Left lung (tissue), 10 donors: ENCODE results near the gene PLA2G5. TPM values are rescaled to one million over a fixed set of nuclear protein-coding genes. Genes with fewer than 3 reads are reported as not detected.

Experiments
- ATAC-seq: fragments of 200-7000 bp; cut with Tn5 transposase; one replicate; pipeline ENCODE4 v1.9.1; 2020; ENCODE audit warnings: moderate library complexity
- DNase-seq, 4 donors: peaks; one replicate each; pipeline ENCODE4 v3.0.0-alpha.2; 2013 to 2020
- H3K27ac ChIP-seq, 2 donors: fragments of 200-600 bp; sonication (generic) in 1 of 2; one replicate each; pipeline versions ENCODE4 v1.5.0 to v1.8.0; 2020 to 2021
- H3K27me3 ChIP-seq, 2 donors: fragments of 200-600 bp; sonication (generic) in 1 of 2; one replicate each; pipeline versions ENCODE4 v1.5.0 to v1.8.0; 2020 to 2021
- H3K36me3 ChIP-seq, 2 donors: fragments of 200-600 bp; sonication (generic) in 1 of 2; one replicate each; pipeline versions ENCODE4 v1.5.0 to v1.8.0; 2020 to 2021
- H3K4me1 ChIP-seq, 2 donors: fragments of 200-600 bp; one replicate each; pipeline ENCODE4 v1.8.0; 2021
- H3K4me3 ChIP-seq, 2 donors: fragments of 200-600 bp; sonication (generic) in 1 of 2; one replicate each; pipeline versions ENCODE4 v1.5.0 to v1.8.0; 2020 to 2021; ENCODE audit warnings: mild to moderate bottlenecking in 1 of 2
- H3K9me3 ChIP-seq, 2 donors: fragments of 200-600 bp; sonication (generic) in 1 of 2; one replicate each; pipeline versions ENCODE4 v1.5.0 to v1.8.0; 2020 to 2021
- CTCF ChIP-seq, 2 donors: fragments of 200-600 bp; sonication (generic) in 1 of 2; IDR thresholded peaks; one replicate each; pipeline versions ENCODE4 v1.5.0 to v1.8.0; 2021; ENCODE audit warnings: antibody characterized with exemption in 2 of 2
- intact Hi-C, 2 donors: fragments of 100-400 bp; cut with DNase I; formaldehyde crosslinking; loops; one replicate each; pipeline versions ENCODE4 v1.11.2 to v1.14.2; 2022
- polyA plus RNA-seq, 6 donors: library from polyadenylated mRNA; unstranded; fragments of 120-200 nt; gene quantifications; one replicate each; pipeline ENCODE4 v1.2.1, GENCODE V29; 2013; ENCODE audit not compliant: insufficient read length in 6 of 6
- total RNA-seq, 2 donors: library from RNA; stranded (reverse); fragmentation: NEBNext Ultra II Directional; extraction: Animal tissue kit (Norgen Biotek cat#: 25700); gene quantifications; one replicate each; pipeline ENCODE4 v1.2.1, GENCODE V29; 2021
- donor health status: DM: no; HTN: yes; CAD: no.
- donor health status: DM: no; HTN: no; CAD: no.

The PLA2G5 gene
- total and polyA plus RNA-seq, 8 donors, result 0.41 to 5.5 (median 0.92) TPM

DNA sequence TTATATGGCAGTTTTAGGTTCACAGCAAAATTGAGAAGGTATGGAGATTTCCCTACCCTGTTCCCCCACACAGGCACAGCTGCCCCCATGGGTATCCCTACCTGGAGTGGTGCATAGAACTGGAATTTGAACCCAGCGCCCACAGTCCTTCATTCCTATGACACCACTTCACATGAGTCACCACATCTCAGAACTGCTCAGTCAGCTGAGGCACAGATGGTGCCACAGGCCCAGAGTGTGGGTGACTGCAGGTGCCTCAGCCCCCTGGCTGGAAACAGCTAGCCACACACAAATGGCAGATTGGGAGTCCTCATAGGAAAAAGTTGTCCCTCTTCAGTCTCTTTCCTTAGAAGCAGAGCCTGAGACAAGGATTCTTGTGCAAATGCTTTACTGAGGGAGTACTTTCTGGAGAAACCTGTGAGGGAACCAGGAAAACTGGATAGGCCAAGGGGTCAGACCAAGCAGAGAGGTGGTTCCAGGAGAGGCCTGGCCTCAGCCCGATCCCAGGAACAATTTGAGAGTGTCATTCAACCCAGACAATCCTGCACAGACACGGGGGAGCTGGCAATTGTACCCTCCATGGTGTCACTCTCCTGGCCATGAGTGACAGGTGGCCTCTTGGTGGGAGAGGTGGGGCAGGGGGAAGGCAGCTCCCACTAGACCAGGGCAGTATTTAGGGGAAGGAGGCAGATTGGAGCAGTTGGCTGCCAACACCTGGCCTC, 42.4 kb downstream of the PLA2G5 start:
- ATAC-seq (no peak), DNase-seq (no peak)
- H3K36me3 ChIP-seq, result no peaks in the 10 kb centered on the region
- H3K27ac ChIP-seq, result no peak overlapping the region
- TF ChIP-seq CTCF (IDR thresholded peaks at IDR 0.05), result no peak
- H3K27me3 ChIP-seq, result no peaks in the 10 kb centered on the region
- H3K4me1 ChIP-seq, result no peaks in the 10 kb centered on the region
- H3K9me3 ChIP-seq, result no peaks in the 10 kb centered on the region
- intact Hi-C loops, result no loop called here
- H3K4me3 ChIP-seq, result no peak overlapping the region

GRCh38 chr1:20114021-20114648, 44.1 kb downstream of the PLA2G5 start:
- H3K27me3 ChIP-seq, result no peaks in the 10 kb centered on the region
- H3K4me3 ChIP-seq, result no peak overlapping the region
- H3K9me3 ChIP-seq, result no peaks in the 10 kb centered on the region
- intact Hi-C loops, result no loop called here
- no peak for TF ChIP-seq CTCF (IDR thresholded peaks at IDR 0.05)
- no peaks in the 10 kb centered on the region for H3K4me1 ChIP-seq
- no peak for DNase-seq
- no peaks in the 10 kb centered on the region for H3K36me3 ChIP-seq
- no peak for ATAC-seq
- no peak overlapping the region for H3K27ac ChIP-seq

- intact Hi-C loops, result no loop called here
- ATAC-seq, result no peak
- Histone ChIP-seq H3K36me3 (no peaks in the 10 kb centered on the region), H3K4me1 (no peaks in the 10 kb centered on the region), H3K4me3 (no peak overlapping the region), H3K9me3 (no peaks in the 10 kb centered on the region), H3K27ac (no peak overlapping the region), H3K27me3 (no peaks in the 10 kb centered on the region)
- no peak for TF ChIP-seq CTCF (IDR thresholded peaks at IDR 0.05)
- no peak for DNase-seq
Measured at GRCh38 chr1:20115479-20115878, 45.5 kb downstream of the PLA2G5 start.

DNA sequence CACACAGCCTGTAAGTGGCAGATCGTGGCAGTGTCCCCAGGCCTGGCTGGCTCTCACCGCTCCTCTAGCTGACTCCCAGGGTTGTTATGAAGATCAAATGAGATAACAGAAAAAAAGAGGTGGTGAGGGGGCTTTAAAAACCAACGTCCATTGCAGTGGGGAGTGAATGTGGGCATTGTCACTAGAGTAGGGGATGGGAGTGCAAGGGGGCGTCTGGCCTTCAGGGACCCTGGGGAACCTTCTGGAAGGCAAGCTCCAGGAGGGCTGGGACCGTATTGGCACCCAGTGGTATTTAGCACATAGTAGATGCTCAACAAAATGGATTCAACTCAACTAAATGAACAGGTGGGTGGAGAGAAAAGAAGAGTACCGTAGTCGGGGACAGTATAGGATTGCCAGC, 45.9 kb downstream of the PLA2G5 start:
- Histone ChIP-seq H3K4me3 (no peak overlapping the region), H3K27me3 (no peaks in the 10 kb centered on the region), H3K36me3 (no peaks in the 10 kb centered on the region), H3K9me3 (no peaks in the 10 kb centered on the region), H3K27ac (no peak overlapping the region), H3K4me1 (no peaks in the 10 kb centered on the region)
- intact Hi-C loops, result no loop called here
- no peak for DNase-seq
- no peak for ATAC-seq
- no peak for TF ChIP-seq CTCF (IDR thresholded peaks at IDR 0.05)

DNA sequence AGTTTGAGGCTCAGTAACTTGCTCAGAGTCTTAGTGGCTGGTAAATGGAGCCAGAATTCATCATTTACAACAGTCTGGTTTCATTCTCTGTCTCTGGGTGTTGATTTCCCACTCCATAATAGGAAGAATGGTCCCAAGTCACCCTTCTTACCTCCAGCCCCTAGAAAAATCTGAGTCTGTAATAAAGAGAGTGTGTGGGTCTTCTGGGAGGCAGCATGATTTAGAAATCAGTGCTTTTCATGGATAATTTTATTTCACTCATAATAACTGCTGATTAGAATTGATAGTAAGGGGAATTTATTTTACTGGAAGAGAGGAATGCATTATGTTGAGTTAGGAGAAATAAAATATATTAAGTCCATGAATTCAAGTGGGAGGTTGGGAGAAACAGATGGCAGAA, 47.2 kb downstream of the PLA2G5 start:
- intact Hi-C loops, result no loop called here
- no peaks in the 10 kb centered on the region for H3K36me3 ChIP-seq
- H3K4me3 ChIP-seq, result no peak overlapping the region

More for the DNA sequence above, 47.2 kb downstream of the PLA2G5 start:
- Histone ChIP-seq H3K27ac (no peak overlapping the region), H3K9me3 (no peaks in the 10 kb centered on the region), H3K4me1 (no peaks in the 10 kb centered on the region), H3K27me3 (no peaks in the 10 kb centered on the region)
- DNase-seq (no peak), ATAC-seq (no peak)
- no peak for TF ChIP-seq CTCF (IDR thresholded peaks at IDR 0.05)
